LHCN-M2 (cell line): ENCODE results near the gene EGLN1. TPM values are rescaled to one million over a fixed set of nuclear protein-coding genes. Genes with fewer than 3 reads are reported as not detected.
A peak's percentile ranks its signal among the peaks of the same experiment; 100 is the strongest.

Source experiments
- DNase-seq: peaks from one replicate; pipeline ENCODE4 v3.0.0-alpha.2; 2012; ENCODE audit warnings: low read depth
- total RNA-seq: library from RNA; depleted of rRNA; stranded (reverse); fragments of >200 nt; gene quantifications from 2 replicates; pipeline ENCODE4 v1.2.3, GENCODE V29; 2014

The EGLN1 gene
- total RNA-seq, 1 experiment from 2014 or later = 37.4 TPM

- DNase-seq = no peak
Observed at GRCh38 chr1:231397886-231398671, 24.0 kb downstream of the EGLN1 start.

GRCh38 chr1:231396643-231397042 lies 25.4 kb downstream of the EGLN1 start:
- no peak for DNase-seq

GRCh38 chr1:231395998-231396390 lies 26.1 kb downstream of the EGLN1 start:
- DNase-seq = no peak

GRCh38 chr1:231395076-231395997 lies 26.8 kb downstream of the EGLN1 start:
- peak; percentile 84 for DNase-seq

GRCh38 chr1:231393668-231394067 lies 28.4 kb downstream of the EGLN1 start:
- no peak for DNase-seq

- no peak for DNase-seq
Observed at GRCh38 chr1:231392389-231393131, 29.5 kb downstream of the EGLN1 start.

GRCh38 chr1:231390071-231390470 lies 32.0 kb downstream of the EGLN1 start:
- no peak for DNase-seq

- peak; percentile 35 for DNase-seq
Observed at GRCh38 chr1:231387770-231388669, 34.1 kb downstream of the EGLN1 start.

- DNase-seq = no peak
Observed at GRCh38 chr1:231386466-231386865, 35.6 kb downstream of the EGLN1 start.

GRCh38 chr1:231385416-231385748 lies 36.7 kb downstream of the EGLN1 start:
- DNase-seq = no peak

GRCh38 chr1:231384696-231385415 lies 37.2 kb downstream of the EGLN1 start:
- no peak for DNase-seq

- no peak for DNase-seq
Observed at GRCh38 chr1:231383159-231383860, 38.8 kb downstream of the EGLN1 start.

GRCh38 chr1:231382426-231382825 lies 39.7 kb downstream of the EGLN1 start:
- DNase-seq = no peak

- DNase-seq = no peak
Observed at GRCh38 chr1:231381729-231382128, 40.4 kb downstream of the EGLN1 start.

GRCh38 chr1:231376875-231377549 lies 45.1 kb downstream of the EGLN1 start:
- no peak for DNase-seq

GRCh38 chr1:231376101-231376500 lies 46.0 kb downstream of the EGLN1 start:
- no peak for DNase-seq

- DNase-seq = no peak
Observed at GRCh38 chr1:231374394-231374793, 47.7 kb downstream of the EGLN1 start.

- DNase-seq = no peak
Observed at GRCh38 chr1:231372501-231372900, 49.6 kb downstream of the EGLN1 start.

- DNase-seq = no peak
Observed at GRCh38 chr1:231369282-231369681, 52.8 kb downstream of the EGLN1 start.
